Measurements from ENCODE around the gene VPS4A.

- TF ChIP-seq CTCF (IDR thresholded peaks at IDR 0.05; ENCODE audit: low read depth, low read length, missing input control) (no peak), TAF1 (conservative IDR thresholded peaks at IDR 0.05) (no peak)
Measured at GRCh38 chr16:69314534-69314933, 3.4 kb downstream of the VPS4A start.

All from liver (tissue), 3 donors.